HepG2 (cell line): ENCODE data around the gene TLDC2. TPM values are rescaled to one million over a fixed set of nuclear protein-coding genes. Genes with fewer than 3 reads are reported as not detected.

Experiments used
- ATAC-seq: fragments of 200-7000 bp; cut with Tn5 transposase; 3 replicates; pipeline ENCODE4 v1.9.1; 2020; ENCODE audit warnings: mild to moderate bottlenecking, moderate library complexity
- BruUV-seq: library from RNA; stranded (reverse); fragments of 400-500 nt; replicated peaks from 2 replicates; lab custom pipeline; 2021; lab: Mats Ljungman, UMichigan
- CTCF ChIA-PET: fragments of 300-600 bp; formaldehyde crosslinking; extraction: SDS; loops from one replicate; lab custom pipeline; 2021; ENCODE audit warnings: low total read pairs, inconsistent platforms, low intra/inter-chr PET ratio; lab: Yijun Ruan, JAX
- POLR2A ChIA-PET: fragments of 350-600 bp; sonication (Branson Sonifier 250); formaldehyde crosslinking; loops from one replicate; lab custom pipeline; 2020; ENCODE audit warnings: antibody characterized with exemption, inconsistent platforms; lab: Yijun Ruan, JAX
- DNase-seq: peaks from one replicate; pipeline ENCODE4 v3.0.0-alpha.2; 2015; ENCODE audit warnings: low spot score
- FAIRE-seq: peaks from 3 replicates; lab custom pipeline; 2011; peaks lifted over from hg19 to GRCh38; lab: Jason Lieb, UNC
- H2AFZ ChIP-seq: one replicate; pipeline ENCODE4 v1.6.1; 2011; ENCODE audit warnings: low read length, inconsistent platforms
- H3K27ac ChIP-seq: fragments of 300-600 bp; 3 replicates; pipeline ENCODE4 v1.8.0; 2011; ENCODE audit warnings: mixed run types, mild to moderate bottlenecking, mixed read lengths, low read length, inconsistent platforms; ENCODE audit not compliant: insufficient read depth; ENCODE audit errors: extremely low read length
- H3K27me3 ChIP-seq, 2 experiments: fragments of 200-600 bp in 1 of 2; 2 replicates in 1 of 2; 3 replicates in 1 of 2; pipeline versions ENCODE4 v1.6.0 to v1.8.0; 2011; ENCODE audit warnings: low read length in 2 of 2, mild to moderate bottlenecking in 2 of 2, moderate library complexity in 2 of 2, inconsistent platforms in 1 of 2; ENCODE audit not compliant: insufficient read depth in 2 of 2, control insufficient read depth in 1 of 2
- H3K36me3 ChIP-seq, 2 experiments: fragments of 200-600 bp in 1 of 2; replicated peaks in 1 of 2; 2 replicates in 1 of 2; 3 replicates in 1 of 2; pipeline versions ENCODE4 v1.5.1 to v1.8.0; 2011; ENCODE audit warnings: low read length in 2 of 2, inconsistent platforms in 1 of 2; ENCODE audit not compliant: insufficient read depth in 2 of 2, control insufficient read depth in 1 of 2
- H3K4me1 ChIP-seq: 2 replicates; pipeline ENCODE4 v1.5.1; 2012; ENCODE audit warnings: low read length, inconsistent platforms; ENCODE audit not compliant: insufficient read depth
- H3K4me2 ChIP-seq: 2 replicates; pipeline ENCODE4 v1.6.0; 2011; ENCODE audit warnings: low read depth, low read length, inconsistent platforms
- H3K4me3 ChIP-seq, 3 experiments: fragments of 200-600 bp in 1 of 3; sonication (generic), shearing (Covaris generic) in 1 of 3; replicated peaks in 1 of 3; 2 replicates each; pipeline ENCODE4 v1.5.1; 2011 to 2016; ENCODE audit warnings: low read length in 3 of 3, inconsistent platforms in 2 of 3, low read depth in 2 of 3, mild to moderate bottlenecking in 2 of 3, control low read depth in 1 of 3, mixed read lengths in 1 of 3; ENCODE audit not compliant: insufficient read depth in 1 of 3
- H3K79me2 ChIP-seq: one replicate; pipeline ENCODE4 v1.6.1; 2011; ENCODE audit warnings: low read length, inconsistent platforms; ENCODE audit not compliant: insufficient read depth
- H3K9ac ChIP-seq: 2 replicates; pipeline ENCODE4 v1.6.0; 2011; ENCODE audit warnings: mild to moderate bottlenecking, low read depth, low read length, inconsistent platforms; ENCODE audit not compliant: insufficient read depth
- H3K9me3 ChIP-seq: 2 replicates; pipeline ENCODE4 v1.5.1; 2012; ENCODE audit warnings: mild to moderate bottlenecking, low read length
- H4K20me1 ChIP-seq: 2 replicates; pipeline ENCODE4 v1.6.0; 2011; ENCODE audit warnings: inconsistent platforms, mild to moderate bottlenecking, low read length, moderate library complexity; ENCODE audit not compliant: insufficient read depth
- AFF4 ChIP-seq: sonication (generic); formaldehyde crosslinking; IDR thresholded peaks from 2 replicates; pipeline ENCODE4 v1.4.0; 2020; ENCODE audit warnings: missing genetic modification reagents
- AGO2 ChIP-seq: fragments of 200-400 bp; formaldehyde crosslinking; optimal IDR thresholded peaks from 2 replicates; pipeline ENCODE3; 2017; ENCODE audit warnings: mild to moderate bottlenecking, low read depth, low read length, moderate library complexity
- FOXA1 ChIP-seq, 2 experiments: fragments of 450-650 bp in 1 of 2; sonication (generic) in 1 of 2; formaldehyde crosslinking in 1 of 2; IDR thresholded peaks; 2 replicates each; pipeline versions ENCODE4 v1.4.0 to v1.6.1; 2016 to 2020; ENCODE audit warnings: missing genetic modification reagents in 1 of 2
- HNRNPK ChIP-seq: fragments of 200-400 bp; formaldehyde crosslinking; IDR thresholded peaks from 2 replicates; pipeline ENCODE4 v1.6.1; 2018; ENCODE audit warnings: low read length, low read depth, moderate library complexity, mild to moderate bottlenecking; ENCODE audit not compliant: poor library complexity, severe bottlenecking
- JARID2 ChIP-seq: sonication (generic); formaldehyde crosslinking; IDR thresholded peaks from 2 replicates; pipeline ENCODE4 v1.8.1; 2023; ENCODE audit warnings: missing genetic modification reagents, inconsistent platforms; ENCODE audit not compliant: insufficient replicate concordance
- KAT7 ChIP-seq: IDR thresholded peaks from 2 replicates; pipeline ENCODE4 v1.6.1; 2018; ENCODE audit warnings: borderline replicate concordance, missing compliant biosample characterization
- KDM5A ChIP-seq: fragments of 200-600 bp; sonication (generic); IDR thresholded peaks from 2 replicates; pipeline ENCODE4 v1.7.0; 2018; ENCODE audit warnings: antibody characterized with exemption, mild to moderate bottlenecking, low read length, borderline replicate concordance
- NONO ChIP-seq, 2 experiments: fragments of 450-650 bp in 1 of 2; sonication (generic) in 1 of 2; formaldehyde crosslinking in 1 of 2; IDR thresholded peaks in 1 of 2; conservative IDR thresholded peaks in 1 of 2; 2 replicates each; pipeline versions ENCODE4 v1.6.1 to v1.8.0; 2017 to 2022; ENCODE audit warnings: mild to moderate bottlenecking in 1 of 2, missing genetic modification reagents in 1 of 2, moderate library complexity in 1 of 2
- SALL1 ChIP-seq: sonication (generic); formaldehyde crosslinking; IDR thresholded peaks from 2 replicates; pipeline ENCODE4 v1.8.0; 2022; ENCODE audit warnings: mild to moderate bottlenecking, missing genetic modification reagents
- TEAD2 ChIP-seq: sonication (generic); formaldehyde crosslinking; IDR thresholded peaks from 2 replicates; pipeline ENCODE4 v1.9.0; 2021; ENCODE audit warnings: missing genetic modification reagents
- ZIK1 ChIP-seq: sonication (generic); formaldehyde crosslinking; IDR thresholded peaks from 2 replicates; pipeline ENCODE4 v1.5.0; 2020; ENCODE audit warnings: mild to moderate bottlenecking, low read depth, missing genetic modification reagents, borderline replicate concordance
- ZNF512 ChIP-seq: sonication (generic); formaldehyde crosslinking; IDR thresholded peaks from 2 replicates; pipeline ENCODE4 v1.4.0; 2020; ENCODE audit warnings: mild to moderate bottlenecking, missing genetic modification reagents
- WGBS: methylation state at CpG from one replicate; pipeline ENCODE4 v1.1.6; 2017; ENCODE audit warnings: low lambda C conversion rate; 5-methylcytosine and 5-hydroxymethylcytosine counted together
- in situ Hi-C: cut with HindIII; loops from 2 replicates; pipeline ENCODE4 v1.10.0; 2017; ENCODE audit warnings: low pct_unique_long_range_greater_than_20kb; ENCODE audit not compliant: extremely low pct_ligation_motif_present
- intact Hi-C: fragments of 100-400 bp; cut with micrococcal nuclease; formaldehyde crosslinking; loops from one replicate; pipeline ENCODE4 v1.10.0; 2022; ENCODE audit not compliant: unreplicated experiment
- polyA plus RNA-seq, 8 experiments: library from polyadenylated mRNA; depleted of rRNA in 3 of 8; stranded (reverse) in 7 of 8; unstranded in 1 of 8; fragments of >200 nt; fragmentation: Illumina TruSeq in 4 of 8; extraction: Trizol in 4 of 8; gene quantifications; 2 replicates each; pipeline versions ENCODE4 v1.2.1 to v1.2.3, GENCODE V29; 2011 to 2016; ENCODE audit warnings: low read depth in 4 of 8, missing spikeins in 1 of 8, mixed read lengths in 1 of 8; ENCODE audit not compliant: insufficient read depth in 1 of 8
- total RNA-seq, 5 experiments: library from RNA; depleted of rRNA; stranded (reverse); fragments of >200 nt; fragmentation: Illumina TruSeq; extraction: Trizol; gene quantifications; 2 replicates each; pipeline ENCODE4 v1.2.3, GENCODE V29; 2016; ENCODE audit warnings: low read depth in 1 of 5
- TF ChIP-seq, protein P1 (sequence below): sonication (generic); formaldehyde crosslinking; IDR thresholded peaks from 2 replicates; pipeline ENCODE4 v1.4.0; 2020; ENCODE audit warnings: low read depth, mild to moderate bottlenecking, missing genetic modification reagents
- TF ChIP-seq, protein P2 (sequence below): IDR thresholded peaks from 2 replicates; pipeline ENCODE4 v1.6.1; 2016; ENCODE audit warnings: missing biosample characterization, missing genetic modification reagents, low read depth

Gene TLDC2
- total and polyA plus RNA-seq, 2 of the 13 experiments (the other 11 are each of a cell fraction or from before 2014, with no cell fraction given) = 1.5 to 1.6 TPM

- H3K9me3 ChIP-seq = no peaks in the 10 kb centered on the region
- 93% methylated on average over 9 of the region's 9 CpGs for WGBS
- H3K9ac ChIP-seq = no peak overlapping the region
- peaks cover 3 to 11% of the 10 kb centered on the region in 2 experiments; a peak in 4 of 5 replicates for H3K36me3 ChIP-seq
- no peak overlapping the region for H3K4me2 ChIP-seq
- intact Hi-C loops = no loop called here
- peaks cover 13% of the 10 kb centered on the region for H3K4me1 ChIP-seq
- in situ Hi-C loops = no loop called here
- BruUV-seq = no TSS peak
- DNase-seq (no peak), FAIRE-seq (no peak), ATAC-seq (no peak)
- no peak overlapping the region for H2AFZ ChIP-seq
- H3K27ac ChIP-seq = no peak overlapping the region
- POLR2A ChIA-PET = no interaction called here
- no peaks in the 10 kb centered on the region for H4K20me1 ChIP-seq
- H3K79me2 ChIP-seq = no peaks in the 10 kb centered on the region
- H3K27me3 ChIP-seq = no peaks in the 10 kb centered on the region
- CTCF ChIA-PET = no interaction called here
- H3K4me3 ChIP-seq = no peak overlapping the region
- TF ChIP-seq, protein P1, sequence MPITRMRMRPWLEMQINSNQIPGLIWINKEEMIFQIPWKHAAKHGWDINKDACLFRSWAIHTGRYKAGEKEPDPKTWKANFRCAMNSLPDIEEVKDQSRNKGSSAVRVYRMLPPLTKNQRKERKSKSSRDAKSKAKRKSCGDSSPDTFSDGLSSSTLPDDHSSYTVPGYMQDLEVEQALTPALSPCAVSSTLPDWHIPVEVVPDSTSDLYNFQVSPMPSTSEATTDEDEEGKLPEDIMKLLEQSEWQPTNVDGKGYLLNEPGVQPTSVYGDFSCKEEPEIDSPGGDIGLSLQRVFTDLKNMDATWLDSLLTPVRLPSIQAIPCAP (CRISPR knock-in tag) = no peak
- TF ChIP-seq SALL1 (CRISPR knock-in tag) = no peak
- TF ChIP-seq, protein P2, sequence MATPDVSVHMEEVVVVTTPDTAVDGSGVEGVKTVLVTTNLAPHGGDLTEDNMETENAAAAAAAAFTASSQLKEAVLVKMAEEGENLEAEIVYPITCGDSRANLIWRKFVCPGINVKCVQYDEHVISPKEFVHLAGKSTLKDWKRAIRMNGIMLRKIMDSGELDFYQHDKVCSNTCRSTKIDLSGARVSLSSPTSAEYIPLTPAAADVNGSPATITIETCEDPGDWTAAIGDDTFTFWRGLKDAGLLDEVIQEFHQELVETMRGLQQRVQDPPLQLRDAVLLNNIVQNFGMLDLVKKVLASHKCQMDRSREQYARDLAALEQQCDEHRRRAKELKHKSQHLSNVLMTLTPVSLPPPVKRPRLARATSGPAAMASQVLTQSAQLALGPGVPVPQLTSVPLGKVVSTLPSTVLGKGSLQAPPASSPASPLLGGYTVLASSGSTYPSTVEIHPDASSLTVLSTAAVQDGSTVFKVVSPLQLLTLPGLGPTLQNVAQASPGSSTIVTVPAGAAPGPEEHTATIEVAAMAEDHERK (CRISPR knock-in tag) = no peak
- TF ChIP-seq AGO2 = no peak
- TF ChIP-seq HNRNPK = peak; percentile 69
- no peak for TF ChIP-seq KAT7 (CRISPR knock-in tag)
- no peak for TF ChIP-seq JARID2 (CRISPR knock-in tag)
- TF ChIP-seq AFF4 (CRISPR knock-in tag) = no peak
- TF ChIP-seq ZNF512 (CRISPR knock-in tag) = peak; percentile 47; the same call in 1 of the 2 replicates
- TF ChIP-seq TEAD2 = no peak
- peak; percentile 71; the same call in 1 of the 2 replicates for TF ChIP-seq NONO (IDR thresholded peaks at IDR 0.05)
- TF ChIP-seq NONO (CRISPR knock-in tag; conservative IDR thresholded peaks at IDR 0.05) = no peak
- no peak for TF ChIP-seq KDM5A
- no peak for TF ChIP-seq ZIK1 (CRISPR knock-in tag)
- 0 out of 2 replicates have a peak, but pooled peaks have one; percentile 9 for TF ChIP-seq FOXA1 (IDR thresholded peaks at IDR 0.05)
- TF ChIP-seq FOXA1 (CRISPR knock-in tag; IDR thresholded peaks at IDR 0.05) = no peak
Measured at GRCh38 chr20:36924167-36925045, 48.5 kb downstream of the TLDC2 start.
